ENCODE data around the gene STRADB. TPM values are rescaled to one million over a fixed set of nuclear protein-coding genes. Genes with fewer than 3 reads are reported as not detected.

The STRADB gene
- total and polyA plus RNA-seq, 2 donors (not counting 3 experiments of a cell fraction or from before 2014, with no cell fraction given): 6.9 to 16.6 TPM

GRCh38 chr2:201490291-201490690 is 38.8 kb downstream of the STRADB start:
- Histone ChIP-seq H3K36me3 (ENCODE audit: control insufficient read depth in 2 of 2, extremely low read depth in 1 of 2, insufficient read depth in 2 of 2, low read length in 2 of 2) (no peaks in the 10 kb centered on the region), H3K4me3 (replicated peaks in 1 of 3; ENCODE audit: insufficient read depth in 1 of 3, low read depth in 1 of 3, low read length in 3 of 3) (no peak overlapping the region), H4K20me1 (replicated peaks; ENCODE audit: control insufficient read depth, extremely low read depth, insufficient read depth, low read length) (no peaks in the 10 kb centered on the region), H3K79me2 (ENCODE audit: control insufficient read depth, insufficient read depth, low read length) (no peaks in the 10 kb centered on the region), H3K9ac (replicated peaks; ENCODE audit: extremely low read depth, insufficient read depth, low read length) (no peak overlapping the region), H3K4me1 (ENCODE audit: control insufficient read depth, extremely low read depth, insufficient read depth, low read length) (no peaks in the 10 kb centered on the region), H3K27me3 (ENCODE audit: control insufficient read depth in 2 of 2, insufficient read depth in 2 of 2, low read length in 2 of 2) (peaks cover 0 to 8% of the 10 kb centered on the region in 2 experiments), H3K4me2 (ENCODE audit: insufficient read depth, low read length) (no peak overlapping the region), H2AFZ (ENCODE audit: low read depth, low read length) (no peak overlapping the region), H3K9me3 (replicated peaks; ENCODE audit: control insufficient read depth, insufficient read depth, low read length) (no peaks in the 10 kb centered on the region), H3K27ac (ENCODE audit: insufficient read depth, low read depth, low read length) (no peak overlapping the region), H3K9me1 (replicated peaks; ENCODE audit: control insufficient read depth, extremely low read depth, insufficient read depth, low read length) (no peaks in the 10 kb centered on the region)
- FAIRE-seq (no peak), DNase-seq (ENCODE audit: low read depth, low spot score) (no peak)
- TF ChIP-seq POLR2A (IDR thresholded peaks at IDR 0.05; ENCODE audit: low read depth, low read length): no peak
- ChIA-PET POLR2A (no interaction called here), CTCF (interaction anchor here (0.6 to 1.0 kb wide), 2 partner anchors 11 to 220 kb away, joined by 3 read pairs; no protein-coding TSS in a partner anchor)
- dilution Hi-C loops (cut with MboI; ENCODE audit: extremely low pct_ligation_motif_present, low sequenced_read_pairs): no loop called here
- intact Hi-C loops (cut with micrococcal nuclease): no loop called here
- no TSS peak for BruUV-seq (replicated peaks)

GRCh38 chr2:201496785-201497184 is 45.2 kb downstream of the STRADB start:
- FAIRE-seq: no peak
- POLR2A ChIA-PET: no interaction called here

More at GRCh38 chr2:201496785-201497184, 45.2 kb downstream of the STRADB start:
- no peak overlapping the region for H3K4me2 ChIP-seq (ENCODE audit: insufficient read depth, low read length)
- BruUV-seq (replicated peaks): no TSS peak
- CTCF ChIA-PET: no interaction called here
- no peak overlapping the region for H3K4me3 ChIP-seq (replicated peaks in 1 of 3; ENCODE audit: insufficient read depth in 1 of 3, low read depth in 1 of 3, low read length in 3 of 3)
- no peaks in the 10 kb centered on the region for H4K20me1 ChIP-seq (replicated peaks; ENCODE audit: control insufficient read depth, extremely low read depth, insufficient read depth, low read length)
- peaks cover 0 to 6% of the 10 kb centered on the region in 2 experiments for H3K27me3 ChIP-seq (ENCODE audit: control insufficient read depth in 2 of 2, insufficient read depth in 2 of 2, low read length in 2 of 2)
- H3K27ac ChIP-seq (ENCODE audit: insufficient read depth, low read depth, low read length): no peak overlapping the region
- no peaks in the 10 kb centered on the region for H3K4me1 ChIP-seq (ENCODE audit: control insufficient read depth, extremely low read depth, insufficient read depth, low read length)
- intact Hi-C loops (cut with micrococcal nuclease): no loop called here
- no peaks in the 10 kb centered on the region for H3K9me1 ChIP-seq (replicated peaks; ENCODE audit: control insufficient read depth, extremely low read depth, insufficient read depth, low read length)
- no peak for DNase-seq (ENCODE audit: low read depth, low spot score)
- H2AFZ ChIP-seq (ENCODE audit: low read depth, low read length): no peak overlapping the region
- no peaks in the 10 kb centered on the region for H3K9me3 ChIP-seq (replicated peaks; ENCODE audit: control insufficient read depth, insufficient read depth, low read length)
- dilution Hi-C loops (cut with MboI; ENCODE audit: extremely low pct_ligation_motif_present, low sequenced_read_pairs): no loop called here
- TF ChIP-seq MAX (IDR thresholded peaks at IDR 0.05; ENCODE audit: insufficient read depth, insufficient read length) (no peak), FOS (IDR thresholded peaks at IDR 0.05; ENCODE audit: borderline replicate concordance, insufficient read depth, low read length) (no peak), JUN (IDR thresholded peaks at IDR 0.05; ENCODE audit: borderline replicate concordance, insufficient read depth, insufficient read length, low read depth) (no peak), MYC (IDR thresholded peaks at IDR 0.05; ENCODE audit: low read depth, low read length) (no peak), CTCF (IDR thresholded peaks at IDR 0.05; ENCODE audit: extremely low read depth in 1 of 2, insufficient read depth in 1 of 2, low read depth in 1 of 2, low read length in 2 of 2) (no peak), POLR2A (IDR thresholded peaks at IDR 0.05; ENCODE audit: low read depth, low read length) (no peak), GATA2 (IDR thresholded peaks at IDR 0.05; ENCODE audit: insufficient read depth, insufficient read length, low read depth, low read length) (no peak), EZH2 (IDR thresholded peaks at IDR 0.05; ENCODE audit: borderline replicate concordance, low read depth, low read length, severe bottlenecking) (no peak), POLR2AphosphoS5 (IDR thresholded peaks at IDR 0.05; ENCODE audit: insufficient read depth, low read depth, low read length) (no peak)
- H3K79me2 ChIP-seq (ENCODE audit: control insufficient read depth, insufficient read depth, low read length): no peaks in the 10 kb centered on the region
- H3K36me3 ChIP-seq (ENCODE audit: control insufficient read depth in 2 of 2, extremely low read depth in 1 of 2, insufficient read depth in 2 of 2, low read length in 2 of 2): no peaks in the 10 kb centered on the region
- H3K9ac ChIP-seq (replicated peaks; ENCODE audit: extremely low read depth, insufficient read depth, low read length): no peak overlapping the region

Measured in endothelial cell of umbilical vein (primary cell).